Smooth muscle cell (in vitro differentiated cells): ENCODE results near the gene BDKRB2. TPM values are rescaled to one million over a fixed set of nuclear protein-coding genes. Genes with fewer than 3 reads are reported as not detected.
A peak's percentile ranks its signal among the peaks of the same experiment; 100 is the strongest.

Experiments
- DNase-seq: peaks from one replicate; lab custom pipeline; 2025; ENCODE audit not compliant: unreplicated experiment; lab: John Stamatoyannopoulos, UW
- H2AFZ ChIP-seq: fragments of 200-600 bp; sonication (generic); 2 replicates; pipeline ENCODE4 v1.6.0; 2016; ENCODE audit warnings: antibody characterized with exemption, low read depth, mild to moderate bottlenecking
- H3F3A ChIP-seq: fragments of 200-600 bp; sonication (generic); 2 replicates; pipeline ENCODE4 v1.6.0; 2017; ENCODE audit warnings: antibody characterized with exemption, low read depth
- H3K27ac ChIP-seq: fragments of 200-600 bp; sonication (generic); 2 replicates; pipeline ENCODE4 v1.5.1; 2016; ENCODE audit warnings: low read depth, mild to moderate bottlenecking
- H3K27me3 ChIP-seq: fragments of 200-600 bp; sonication (generic); 2 replicates; pipeline ENCODE4 v1.6.1; 2016; ENCODE audit warnings: low read depth, mild to moderate bottlenecking
- H3K36me3 ChIP-seq: fragments of 200-600 bp; sonication (generic); 2 replicates; pipeline ENCODE4 v1.5.1; 2016; ENCODE audit warnings: low read depth
- H3K4me1 ChIP-seq: fragments of 200-600 bp; sonication (generic); 2 replicates; pipeline ENCODE4 v1.5.1; 2016; ENCODE audit warnings: low read depth
- H3K4me2 ChIP-seq: fragments of 200-600 bp; sonication (generic); 2 replicates; pipeline ENCODE4 v1.6.0; 2016; ENCODE audit warnings: mild to moderate bottlenecking
- H3K4me3 ChIP-seq: fragments of 200-600 bp; sonication (generic); 2 replicates; pipeline ENCODE4 v1.5.1; 2016; ENCODE audit warnings: mild to moderate bottlenecking
- H3K79me2 ChIP-seq: fragments of 200-600 bp; sonication (generic); 2 replicates; pipeline ENCODE4 v1.6.0; 2016; ENCODE audit warnings: low read depth, mild to moderate bottlenecking
- H3K9ac ChIP-seq: fragments of 200-600 bp; sonication (generic); 2 replicates; pipeline ENCODE4 v1.6.0; 2016; ENCODE audit warnings: low read depth
- H3K9me3 ChIP-seq: fragments of 200-600 bp; sonication (generic); replicated peaks from 2 replicates; pipeline ENCODE4 v1.5.1; 2016; ENCODE audit warnings: low read depth
- H4K20me1 ChIP-seq: fragments of 200-600 bp; sonication (generic); 2 replicates; pipeline ENCODE4 v1.6.0; 2016; ENCODE audit warnings: low read depth
- WGBS: methylation state at CpG from one replicate; pipeline ENCODE4 v1.1.7; 2016; ENCODE audit warnings: low lambda C conversion rate; 5-methylcytosine and 5-hydroxymethylcytosine counted together
- polyA plus RNA-seq: library from polyadenylated mRNA; unstranded; fragments of >200 nt; fragmentation: Nextera tagmentation; extraction: Ambion mirVana; gene quantifications from 2 replicates; pipeline ENCODE4 v1.2.1, GENCODE V29; 2016
- total RNA-seq: library from RNA; depleted of rRNA; stranded (reverse); fragments of >200 nt; gene quantifications from 2 replicates; pipeline ENCODE4 v1.2.3, GENCODE V29; 2014
- TF ChIP-seq, protein P1 (sequence below): fragments of 200-600 bp; sonication (generic); IDR thresholded peaks from 2 replicates; pipeline ENCODE4 v1.5.1; 2017; ENCODE audit warnings: borderline replicate concordance, mild to moderate bottlenecking, antibody characterized with exemption; ENCODE audit not compliant: insufficient read depth, poor library complexity, severe bottlenecking

BDKRB2 gene
- total and polyA plus RNA-seq, 2 experiments from 2014 or later = 10.4 to 16.9 TPM

DNA sequence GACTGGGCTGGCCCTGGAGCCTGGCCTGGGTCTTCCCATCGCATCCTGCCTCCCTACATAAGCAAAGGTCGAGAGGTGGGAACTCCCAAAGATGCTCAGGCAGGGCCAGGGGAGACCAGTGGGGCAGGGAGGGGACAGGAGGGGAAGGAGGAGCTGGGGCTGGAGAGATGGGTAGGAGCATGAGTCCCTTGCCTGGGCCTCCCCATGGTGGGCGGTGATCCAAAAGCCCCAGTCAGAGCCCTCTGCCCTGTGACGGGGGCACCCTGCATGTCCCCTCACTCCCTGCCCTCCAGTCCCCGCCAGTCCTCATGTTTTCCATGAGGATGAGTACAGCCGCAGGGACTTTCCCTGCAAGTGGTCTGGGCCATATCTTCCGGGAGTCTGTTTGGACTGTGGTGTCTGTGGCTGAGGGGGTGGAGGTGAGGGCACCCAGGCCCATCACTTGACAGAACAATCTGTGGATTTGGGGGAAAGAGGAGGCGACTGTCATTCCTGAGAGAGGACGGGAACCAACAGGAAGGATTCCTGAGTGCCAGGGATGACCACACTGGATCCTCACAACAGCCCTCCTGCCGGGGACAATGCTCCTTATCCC lies 9.3 kb downstream of the BDKRB2 start:
- TF ChIP-seq, protein P1, sequence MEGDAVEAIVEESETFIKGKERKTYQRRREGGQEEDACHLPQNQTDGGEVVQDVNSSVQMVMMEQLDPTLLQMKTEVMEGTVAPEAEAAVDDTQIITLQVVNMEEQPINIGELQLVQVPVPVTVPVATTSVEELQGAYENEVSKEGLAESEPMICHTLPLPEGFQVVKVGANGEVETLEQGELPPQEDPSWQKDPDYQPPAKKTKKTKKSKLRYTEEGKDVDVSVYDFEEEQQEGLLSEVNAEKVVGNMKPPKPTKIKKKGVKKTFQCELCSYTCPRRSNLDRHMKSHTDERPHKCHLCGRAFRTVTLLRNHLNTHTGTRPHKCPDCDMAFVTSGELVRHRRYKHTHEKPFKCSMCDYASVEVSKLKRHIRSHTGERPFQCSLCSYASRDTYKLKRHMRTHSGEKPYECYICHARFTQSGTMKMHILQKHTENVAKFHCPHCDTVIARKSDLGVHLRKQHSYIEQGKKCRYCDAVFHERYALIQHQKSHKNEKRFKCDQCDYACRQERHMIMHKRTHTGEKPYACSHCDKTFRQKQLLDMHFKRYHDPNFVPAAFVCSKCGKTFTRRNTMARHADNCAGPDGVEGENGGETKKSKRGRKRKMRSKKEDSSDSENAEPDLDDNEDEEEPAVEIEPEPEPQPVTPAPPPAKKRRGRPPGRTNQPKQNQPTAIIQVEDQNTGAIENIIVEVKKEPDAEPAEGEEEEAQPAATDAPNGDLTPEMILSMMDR = no peak
- Histone ChIP-seq H3K4me1 (peaks cover 6% of the 10 kb centered on the region), H3K9me3 (peaks cover 9% of the 10 kb centered on the region), H3F3A (peaks cover 12% of the 10 kb centered on the region), H3K36me3 (no peaks in the 10 kb centered on the region), H3K4me3 (no peak overlapping the region), H3K27ac (peak overlapping the region; percentile 81), H3K4me2 (peak overlapping the region; percentile 40), H3K79me2 (peaks cover 20% of the 10 kb centered on the region), H3K27me3 (no peaks in the 10 kb centered on the region), H4K20me1 (no peaks in the 10 kb centered on the region), H3K9ac (peak overlapping the region; percentile 51), H2AFZ (no peak overlapping the region)
- DNase-seq = peak; percentile 18
- WGBS = 49% methylated on average over 10 of the region's 10 CpGs

DNA sequence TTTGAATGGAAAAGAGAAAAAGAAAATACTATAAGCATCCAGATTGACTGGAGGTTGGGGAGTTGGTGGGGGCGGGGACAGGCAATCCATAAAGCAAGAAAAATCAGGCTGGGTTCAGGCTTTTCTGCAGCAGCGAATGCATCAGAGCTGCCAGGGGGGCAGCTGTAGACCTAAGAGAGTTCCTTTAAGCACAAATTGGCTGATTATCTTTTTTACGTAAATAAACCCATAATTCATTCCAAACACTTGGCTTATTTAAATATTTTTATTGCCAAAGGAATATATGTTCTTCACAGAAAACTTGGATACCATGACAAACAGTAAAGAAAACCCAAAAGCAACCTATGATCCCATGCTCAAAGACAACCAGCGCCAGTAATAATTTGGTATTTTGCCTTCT lies 10.2 kb downstream of the BDKRB2 start:
- Histone ChIP-seq H3K9me3 (peaks cover 9% of the 10 kb centered on the region), H3K79me2 (peaks cover 17% of the 10 kb centered on the region), H3K4me1 (peaks cover 6% of the 10 kb centered on the region), H3K9ac (peak overlapping the region; percentile 34), H3K27me3 (no peaks in the 10 kb centered on the region), H2AFZ (no peak overlapping the region), H3K36me3 (no peaks in the 10 kb centered on the region), H3F3A (peaks cover 12% of the 10 kb centered on the region), H4K20me1 (no peaks in the 10 kb centered on the region), H3K4me3 (no peak overlapping the region), H3K27ac (peak overlapping the region; percentile 81), H3K4me2 (peak overlapping the region; percentile 40)
- DNase-seq = no peak
- WGBS = 87% methylated on average over 4 of the region's 4 CpGs
- TF ChIP-seq, protein P1 = no peak

DNA sequence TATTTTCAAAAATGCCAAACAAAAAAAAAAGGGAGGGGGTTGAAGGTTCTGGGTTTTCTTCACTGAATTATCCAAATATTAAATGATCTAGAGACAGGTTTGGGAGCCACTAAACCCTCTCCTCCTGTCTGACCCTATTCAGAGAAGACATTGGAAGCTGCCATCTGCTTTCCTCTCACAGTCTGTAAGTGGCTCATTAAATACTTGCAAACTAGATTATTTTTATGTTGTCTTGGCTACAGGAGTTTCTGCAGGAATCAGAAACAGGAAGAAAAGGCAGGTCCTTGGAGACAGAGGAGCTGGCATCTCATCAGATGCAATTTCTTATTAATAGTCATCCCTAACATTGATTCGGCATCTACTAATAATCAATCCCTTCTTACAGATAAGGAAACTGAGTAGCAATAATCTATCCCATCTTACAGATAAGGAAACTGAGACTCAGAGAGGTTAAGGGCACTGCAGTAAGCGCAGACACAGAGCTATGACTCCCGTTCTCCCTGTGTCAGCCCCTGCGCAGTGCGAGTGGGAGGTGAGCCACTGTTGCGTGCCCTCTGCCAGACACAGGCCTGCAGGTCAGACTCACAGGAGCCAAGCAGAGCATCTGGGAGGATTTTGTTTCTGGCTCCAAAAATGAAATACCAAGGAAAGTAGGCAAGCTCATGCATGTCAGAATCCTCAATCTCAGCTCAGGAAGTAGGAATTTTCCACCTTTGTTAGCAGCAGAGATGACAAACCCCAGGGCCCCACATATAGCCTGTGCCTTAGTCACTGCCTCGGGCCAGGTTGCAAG lies 11.0 kb downstream of the BDKRB2 start:
- no peak overlapping the region for H2AFZ ChIP-seq
- H3K4me3 ChIP-seq = no peak overlapping the region
- no peak overlapping the region for H3K9ac ChIP-seq
- no peak overlapping the region for H3K4me2 ChIP-seq
- TF ChIP-seq, protein P1 = no peak
- H4K20me1 ChIP-seq = no peaks in the 10 kb centered on the region
- peak overlapping the region; percentile 81 for H3K27ac ChIP-seq
- no peaks in the 10 kb centered on the region for H3K36me3 ChIP-seq
- peaks cover 12% of the 10 kb centered on the region for H3K79me2 ChIP-seq
- no peaks in the 10 kb centered on the region for H3K27me3 ChIP-seq
- 64% methylated on average over 7 of the region's 7 CpGs for WGBS
- H3F3A ChIP-seq = peaks cover 12% of the 10 kb centered on the region
- H3K4me1 ChIP-seq = peaks cover 6% of the 10 kb centered on the region
- peaks cover 9% of the 10 kb centered on the region for H3K9me3 ChIP-seq
- DNase-seq = no peak
